GM10248 (cell line): Measurements from ENCODE around the gene SCAMP2.

ENCODE experiments used
- CTCF ChIA-PET: fragments of 300-600 bp; sonication (Branson Sonifier 250); formaldehyde crosslinking; extraction: SDS; loops from one replicate; lab custom pipeline; 2021; ENCODE audit warnings: antibody characterized with exemption; lab: Yijun Ruan, JAX
- POLR2A ChIA-PET: fragments of 350-650 bp; sonication (Branson Sonifier 250); formaldehyde crosslinking; extraction: SDS; loops from one replicate; lab custom pipeline; 2020; ENCODE audit warnings: antibody characterized with exemption; lab: Yijun Ruan, JAX
- DNase-seq: peaks from one replicate; pipeline ENCODE4 v3.0.0; 2012; ENCODE audit errors: extremely low spot score
- TF ChIP-seq, protein P1 (sequence below): IDR thresholded peaks from 2 replicates; pipeline ENCODE4 v1.5.1; 2012; ENCODE audit warnings: mild to moderate bottlenecking, low read depth; ENCODE audit errors: extremely low read depth, missing control alignments, control extremely low read depth

The SCAMP2 gene

DNA sequence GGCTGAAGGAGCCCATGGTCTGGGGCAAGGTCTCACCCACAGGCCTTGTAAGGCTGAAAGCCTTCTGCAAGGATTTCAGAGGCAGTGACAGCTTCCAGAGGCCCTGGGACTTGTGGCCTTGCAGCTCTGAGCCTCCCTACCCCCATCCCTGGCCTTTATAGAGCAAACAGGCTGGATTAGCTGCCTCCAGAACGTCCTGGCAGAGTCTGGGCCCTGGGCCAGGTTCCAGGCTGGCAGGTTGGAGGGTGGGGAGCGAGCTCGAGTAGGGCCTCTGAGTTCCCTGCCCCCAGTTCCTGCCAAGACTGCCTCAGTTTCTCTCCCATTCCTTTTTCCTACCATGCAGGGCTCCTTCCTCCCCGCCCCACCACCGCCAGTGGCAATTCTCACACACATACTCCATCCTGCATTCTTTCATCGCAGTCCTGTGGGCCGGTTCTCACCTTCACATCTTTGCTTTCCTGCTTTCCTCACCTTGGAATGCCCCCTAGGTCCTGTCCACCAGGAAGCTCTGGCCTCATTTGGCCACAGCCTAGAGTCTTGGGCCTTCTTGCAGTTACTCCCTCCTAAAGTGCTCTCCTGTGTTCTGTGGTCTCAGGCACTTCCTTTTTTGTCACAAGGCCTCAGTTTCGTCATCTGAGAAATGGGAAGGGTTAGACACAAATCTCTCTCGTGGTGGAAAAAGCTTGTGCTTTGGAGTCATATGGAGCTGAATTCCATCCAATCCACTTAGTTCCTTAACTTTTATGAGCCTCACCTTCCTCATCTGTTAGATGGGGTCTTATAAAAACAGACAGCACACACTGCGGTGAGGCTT, 57.8 kb downstream of the SCAMP2 start:
- DNase-seq, result no peak
- ChIA-PET CTCF (interaction anchor here (1.1 to 1.7 kb wide), 7 partner anchors 11 to 201 kb away, joined by 3 to 6 read pairs (median 4); partner anchors contain the start of gene CPLX3), POLR2A (interaction anchor here (0.8 kb wide), 1 partner anchor 10 kb away, joined by 5 read pairs; no protein-coding TSS in a partner anchor)
- TF ChIP-seq, protein P1, sequence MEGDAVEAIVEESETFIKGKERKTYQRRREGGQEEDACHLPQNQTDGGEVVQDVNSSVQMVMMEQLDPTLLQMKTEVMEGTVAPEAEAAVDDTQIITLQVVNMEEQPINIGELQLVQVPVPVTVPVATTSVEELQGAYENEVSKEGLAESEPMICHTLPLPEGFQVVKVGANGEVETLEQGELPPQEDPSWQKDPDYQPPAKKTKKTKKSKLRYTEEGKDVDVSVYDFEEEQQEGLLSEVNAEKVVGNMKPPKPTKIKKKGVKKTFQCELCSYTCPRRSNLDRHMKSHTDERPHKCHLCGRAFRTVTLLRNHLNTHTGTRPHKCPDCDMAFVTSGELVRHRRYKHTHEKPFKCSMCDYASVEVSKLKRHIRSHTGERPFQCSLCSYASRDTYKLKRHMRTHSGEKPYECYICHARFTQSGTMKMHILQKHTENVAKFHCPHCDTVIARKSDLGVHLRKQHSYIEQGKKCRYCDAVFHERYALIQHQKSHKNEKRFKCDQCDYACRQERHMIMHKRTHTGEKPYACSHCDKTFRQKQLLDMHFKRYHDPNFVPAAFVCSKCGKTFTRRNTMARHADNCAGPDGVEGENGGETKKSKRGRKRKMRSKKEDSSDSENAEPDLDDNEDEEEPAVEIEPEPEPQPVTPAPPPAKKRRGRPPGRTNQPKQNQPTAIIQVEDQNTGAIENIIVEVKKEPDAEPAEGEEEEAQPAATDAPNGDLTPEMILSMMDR, result no peak

DNA sequence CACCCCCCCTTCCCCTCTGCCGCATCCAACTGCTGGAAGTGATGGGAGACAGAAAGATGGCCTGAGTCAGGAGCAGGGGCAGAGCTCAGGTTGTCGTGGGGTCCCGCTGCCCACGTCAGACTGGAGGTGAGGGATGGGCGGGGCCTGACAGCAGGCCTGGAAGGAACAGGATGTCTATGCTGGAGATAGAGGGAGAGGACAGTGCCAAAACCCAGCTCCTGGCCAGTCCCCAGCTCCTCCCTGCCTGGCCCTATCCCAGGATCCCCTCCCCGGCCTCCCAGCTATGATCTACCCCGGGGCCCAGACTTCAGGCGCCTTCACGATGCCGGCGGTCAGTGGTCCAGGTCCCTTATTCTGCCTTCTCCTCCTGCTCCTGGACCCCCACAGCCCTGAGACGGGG, 60.6 kb downstream of the SCAMP2 start, which contains the start of gene LMAN1L:
LMAN1L (plus strand) TSS at position 303 of the 400 bp plus-strand sequence; CDS start at position 323, 20 bp downstream.
- TF ChIP-seq, protein P1, result no peak
- DNase-seq, result no peak
- POLR2A ChIA-PET, result no interaction called here
- CTCF ChIA-PET, result interaction anchor here (0.9 to 1.6 kb wide), 6 partner anchors 9 to 43 kb away, joined by 3 to 4 read pairs (median 3); no protein-coding TSS in a partner anchor

DNA sequence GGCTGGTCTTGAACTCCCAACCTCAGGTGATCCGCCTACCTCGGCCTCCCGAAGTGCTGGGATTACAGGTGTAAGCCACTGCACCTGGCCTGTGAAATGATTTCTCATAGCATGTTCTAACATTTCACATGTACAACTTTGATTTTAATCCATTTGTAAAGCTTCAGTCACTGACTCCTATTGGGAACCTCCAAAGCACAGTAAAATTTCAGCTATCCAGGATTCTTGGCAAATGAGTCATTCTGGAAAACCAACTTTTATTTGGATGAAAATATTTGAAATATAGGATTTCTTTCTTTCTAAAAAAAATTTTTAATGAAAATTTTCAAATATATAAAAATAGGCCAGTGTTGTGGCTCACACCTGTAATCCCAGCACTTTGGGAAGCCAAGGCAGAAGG, 63.2 kb downstream of the SCAMP2 start:
- no peak for DNase-seq
- ChIA-PET CTCF (interaction anchor here (2.1 to 35.2 kb wide), 4 partner anchors 9 to 35 kb away, joined by 5 to 1226 read pairs (median 14); partner anchors contain the start of gene CSK), POLR2A (no interaction called here)
- TF ChIP-seq, protein P1, result no peak

DNA sequence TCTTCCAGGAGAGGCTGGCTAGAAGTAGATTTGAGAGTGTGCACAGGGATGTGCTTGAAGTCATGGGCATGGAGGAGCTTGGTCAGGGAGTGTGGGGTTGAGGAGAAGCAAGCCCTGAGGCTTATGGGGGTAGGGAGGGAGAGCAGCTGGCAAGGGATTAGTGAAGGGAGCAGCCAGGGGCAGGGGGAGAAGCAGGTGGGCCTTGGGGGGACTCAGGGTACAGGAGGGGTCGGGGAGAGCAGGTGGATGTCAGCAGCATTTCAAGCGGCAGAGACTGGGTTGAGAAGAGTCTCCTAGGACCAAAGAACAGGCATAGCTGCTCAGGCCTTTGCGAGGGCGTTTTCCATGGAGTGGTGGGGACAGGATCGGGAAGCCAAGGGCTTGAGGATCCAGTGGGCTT, 63.9 kb downstream of the SCAMP2 start:
- ChIA-PET CTCF (interaction anchor here (2.1 to 35.2 kb wide), 4 partner anchors 8 to 34 kb away, joined by 5 to 1226 read pairs (median 14); partner anchors contain the start of gene CSK), POLR2A (interaction anchor here (0.6 kb wide), 1 partner anchor 21 kb away, joined by 3 read pairs; no protein-coding TSS in a partner anchor)
- DNase-seq, result no peak
- TF ChIP-seq, protein P1, result no peak

DNA sequence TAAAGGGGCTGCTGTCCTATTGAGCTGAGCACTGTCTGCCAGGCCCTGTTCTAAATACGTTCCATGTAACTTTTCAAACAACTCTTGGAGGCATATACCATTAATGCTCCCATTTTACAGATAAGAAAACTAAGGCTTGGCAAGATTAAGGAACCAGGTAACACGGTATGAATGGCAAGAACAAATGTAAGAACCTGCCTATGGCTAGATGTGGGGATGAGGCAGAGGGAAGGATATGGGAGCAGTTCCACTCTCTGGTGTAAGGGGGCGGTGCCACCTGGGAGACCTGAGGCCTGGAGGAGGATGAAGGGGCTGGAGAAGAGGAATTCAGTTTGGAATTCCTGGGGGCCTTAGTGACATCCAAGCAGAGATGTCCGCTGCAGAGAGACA, 64.3 kb downstream of the SCAMP2 start:
- ChIA-PET POLR2A (interaction anchor here (0.6 kb wide), 1 partner anchor 21 kb away, joined by 3 read pairs; no protein-coding TSS in a partner anchor), CTCF (interaction anchor here (0.8 to 35.2 kb wide), 5 partner anchors 8 to 34 kb away, joined by 3 to 1226 read pairs (median 5); partner anchors contain the start of gene CSK)
- DNase-seq, result no peak

More for the DNA sequence above, 64.3 kb downstream of the SCAMP2 start:
- TF ChIP-seq, protein P1, result no peak
